ENCODE results near the gene AFAP1. TPM values are rescaled to one million over a fixed set of nuclear protein-coding genes. Genes with fewer than 3 reads are reported as not detected.
A peak's percentile ranks its signal among the peaks of the same experiment; 100 is the strongest.

The AFAP1 gene
- total and polyA plus RNA-seq, 2 of the 4 experiments (the other 2 are of a cell fraction): 48.2 to 80.9 TPM

- Histone ChIP-seq H3K9ac (ENCODE audit: low read depth, low read length) (no peak overlapping the region), H4K5ac (ENCODE audit: low read depth, low read length) (no peak overlapping the region), H3K36me3 (ENCODE audit: control insufficient read depth, insufficient read depth, low read length) (no peaks in the 10 kb centered on the region), H4K20me1 (ENCODE audit: insufficient read depth, low read length) (no peaks in the 10 kb centered on the region; the same call in 1 of the 2 replicates), H3K56ac (ENCODE audit: extremely low read depth, insufficient read depth, low read length) (no peak overlapping the region), H2AK9ac (replicated peaks; ENCODE audit: low read depth, low read length, poor library complexity) (no peak overlapping the region), H4K8ac (ENCODE audit: low read depth in 2 of 2, low read length in 2 of 2) (no peak overlapping the region), H2BK120ac (ENCODE audit: low read depth, low read length) (0 out of 2 replicates have a peak overlapping the region, but pooled peaks have one; percentile 30), H3K4me1 (ENCODE audit: control insufficient read depth, insufficient read depth, low read length) (peaks cover 25% of the 10 kb centered on the region), H3K4me3 (ENCODE audit: insufficient read depth, low read depth, low read length) (no peak overlapping the region), H2BK20ac (ENCODE audit: low read depth, low read length) (no peak overlapping the region), H2AFZ (replicated peaks; ENCODE audit: low read length, poor library complexity) (peak overlapping the region; percentile 71), H3K27me3 (ENCODE audit: control insufficient read depth, insufficient read depth, low read length) (peaks cover 2% of the 10 kb centered on the region; the same call in 1 of the 2 replicates), H3K4ac (ENCODE audit: low read depth, low read length) (peak overlapping the region; percentile 6; the same call in 1 of the 2 replicates), H2AK5ac (ENCODE audit: low read depth, low read length) (peak overlapping the region; percentile 64), H3K79me1 (ENCODE audit: low read depth in 1 of 2, low read length in 2 of 2) (peaks cover 0 to 5% of the 10 kb centered on the region in 2 experiments; a peak in 2 of 4 replicates), H2BK5ac (ENCODE audit: low read depth, low read length, poor library complexity, severe bottlenecking) (no peak overlapping the region), H4K91ac (ENCODE audit: insufficient read depth, low read depth, low read length) (no peak overlapping the region; the same call in 1 of the 2 replicates), H2BK15ac (ENCODE audit: low read depth, low read length) (no peak overlapping the region; the same call in 2 of the 3 replicates), H3K9me3 (ENCODE audit: control insufficient read depth, insufficient read depth, low read length) (no peaks in the 10 kb centered on the region), H3K23ac (ENCODE audit: low read depth, low read length) (no peak overlapping the region), H3K27ac (ENCODE audit: insufficient read depth, low read length) (no peak overlapping the region), H3K14ac (replicated peaks; ENCODE audit: low read depth, low read length) (no peak overlapping the region; the same call in 1 of the 2 replicates), H3K18ac (ENCODE audit: low read depth, low read length) (no peak overlapping the region), H3K4me2 (ENCODE audit: low read depth, low read length) (no peak overlapping the region), H3K9me1 (ENCODE audit: insufficient read depth, low read length) (peaks cover 19% of the 10 kb centered on the region)
- ChIA-PET POLR2A (ENCODE audit: unreplicated experiment) (no interaction called here), CTCF (no interaction called here)
- TF ChIP-seq CEBPB (IDR thresholded peaks at IDR 0.05; ENCODE audit: low read depth, low read length): peak; percentile 99
- no peak for TF ChIP-seq RFX5 (IDR thresholded peaks at IDR 0.05; ENCODE audit: low read depth, low read length)
- TF ChIP-seq BHLHE40 (IDR thresholded peaks at IDR 0.05; ENCODE audit: low read depth, low read length): peak; percentile 61
- peak; percentile 51; the same call in 1 of the 2 replicates for TF ChIP-seq NFE2L2 (IDR thresholded peaks at IDR 0.05; ENCODE audit: low read depth, low read length)
- TF ChIP-seq ELK1 (IDR thresholded peaks at IDR 0.05; ENCODE audit: borderline replicate concordance, low read depth, low read length): no peak
- no peak for TF ChIP-seq CHD1 (IDR thresholded peaks at IDR 0.05; ENCODE audit: low read depth, low read length)
- TF ChIP-seq MAFK (IDR thresholded peaks at IDR 0.05; ENCODE audit: low read depth, low read length): no peak
- no peak for TF ChIP-seq USF2 (IDR thresholded peaks at IDR 0.05; ENCODE audit: low read depth, low read length)
- no peak for TF ChIP-seq FOS (IDR thresholded peaks at IDR 0.05; ENCODE audit: low read depth, low read length)
- TF ChIP-seq MAZ (IDR thresholded peaks at IDR 0.05; ENCODE audit: borderline replicate concordance, low read depth, low read length): peak; percentile 33; the same call in 1 of the 2 replicates
- TF ChIP-seq RCOR1 (IDR thresholded peaks at IDR 0.05; ENCODE audit: insufficient replicate concordance, low read length): no peak
- TF ChIP-seq CTCF (conservative IDR thresholded peaks at IDR 0.05; ENCODE audit: low read depth, low read length): no peak
- TF ChIP-seq RAD21 (IDR thresholded peaks at IDR 0.05; ENCODE audit: low read length): no peak
- TF ChIP-seq MXI1 (IDR thresholded peaks at IDR 0.05; ENCODE audit: borderline replicate concordance, low read depth, low read length): no peak
- dilution Hi-C loops (cut with HindIII; ENCODE audit: low sequenced_read_pairs, unreplicated experiment): no loop called here
- DNase-seq (peak; percentile 71), ATAC-seq (ENCODE audit: low read depth) (no peak)
- no TSS peak for BruUV-seq (replicated peaks)
- in situ Hi-C loops (cut with MboI; ENCODE audit: low sequenced_read_pairs): no loop called here
- intact Hi-C loops (cut with micrococcal nuclease): no loop called here
- 49% methylated on average over 9 of the region's 23 CpGs; no CpG with 5 or more reads in 1 of the 2 experiments for WGBS, 2 experiments (ENCODE audit: extremely low coverage in 2 of 2, insufficient read length in 1 of 2)
These were observed 25.4 kb upstream of the AFAP1 start for GRCh38 chr4:7964890-7965662.

All from IMR-90 (cell line).